ENCODE measurements around the gene PTH1R.

- TF ChIP-seq CTCF (conservative IDR thresholded peaks at IDR 0.05 in 1 of 2, IDR thresholded peaks at IDR 0.05 in 1 of 2; ENCODE audit: low read depth in 1 of 2, low read length in 2 of 2): no peak
- TF ChIP-seq EZH2 (IDR thresholded peaks at IDR 0.05; ENCODE audit: low read length, missing control alignments): no peak
These were observed 48.0 kb downstream of the PTH1R start for GRCh38 chr3:46925585-46925934.
